ENCODE data around the gene ABCF2.

Gene ABCF2

DNA sequence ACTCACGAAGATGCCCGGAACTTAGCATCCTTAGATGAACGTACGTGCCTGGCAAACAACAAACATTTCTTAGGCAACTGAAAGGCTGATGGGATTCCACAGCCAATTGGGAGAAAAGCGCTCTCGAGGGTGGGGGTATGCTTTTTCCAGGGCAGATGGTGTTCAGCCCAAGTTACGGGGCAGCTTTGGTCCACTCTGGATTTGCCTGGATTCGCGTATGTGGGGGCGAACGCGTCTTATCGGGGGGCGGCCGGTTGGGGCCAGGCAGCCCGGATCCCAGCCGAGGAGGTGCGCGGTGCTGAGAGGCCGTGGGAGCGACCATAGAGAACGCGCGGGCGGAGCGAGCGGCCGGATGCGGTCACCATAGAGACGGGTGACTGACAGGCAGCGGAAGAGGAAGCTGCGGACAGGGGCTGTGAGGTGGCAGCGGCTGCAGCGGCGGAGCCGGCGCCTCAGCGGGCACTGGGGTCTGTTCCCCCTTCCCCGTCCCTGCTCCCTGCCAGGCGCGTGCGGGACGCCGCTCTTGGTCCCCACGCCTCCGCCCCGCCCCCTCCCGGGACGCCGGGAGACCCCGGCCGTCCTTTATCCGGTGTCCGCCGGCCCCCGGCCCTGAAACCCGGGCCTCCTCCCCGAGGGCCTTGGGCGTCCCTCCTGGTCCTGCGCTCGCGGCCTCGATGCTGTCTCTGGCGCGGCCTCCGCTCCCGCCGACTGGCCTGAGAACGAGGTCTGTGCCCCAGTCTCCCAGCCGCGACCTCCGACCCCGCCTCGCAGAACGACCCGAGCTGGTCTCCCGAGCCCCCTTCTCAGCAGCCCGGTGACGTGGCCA, 5.3 kb upstream of the ABCF2 start, which contains the start of gene CHPF2:
Gene CHPF2 (plus strand): TSS at position 393 of the 826 bp plus-strand sequence. CDS start 1,529 bp downstream, outside the sequence.
- ChIA-PET CTCF (interaction anchor here (0.9 to 6.7 kb wide), 3 partner anchors 9 to 108 kb away, joined by 3 to 130 read pairs (median 5); partner anchors contain the start of gene SMARCD3), POLR2A (interaction anchor here (1.0 to 1.7 kb wide), 4 partner anchors 10 to 20 kb away, joined by 3 to 12 read pairs (median 8); no protein-coding TSS in a partner anchor)
- TF ChIP-seq, protein P1, sequence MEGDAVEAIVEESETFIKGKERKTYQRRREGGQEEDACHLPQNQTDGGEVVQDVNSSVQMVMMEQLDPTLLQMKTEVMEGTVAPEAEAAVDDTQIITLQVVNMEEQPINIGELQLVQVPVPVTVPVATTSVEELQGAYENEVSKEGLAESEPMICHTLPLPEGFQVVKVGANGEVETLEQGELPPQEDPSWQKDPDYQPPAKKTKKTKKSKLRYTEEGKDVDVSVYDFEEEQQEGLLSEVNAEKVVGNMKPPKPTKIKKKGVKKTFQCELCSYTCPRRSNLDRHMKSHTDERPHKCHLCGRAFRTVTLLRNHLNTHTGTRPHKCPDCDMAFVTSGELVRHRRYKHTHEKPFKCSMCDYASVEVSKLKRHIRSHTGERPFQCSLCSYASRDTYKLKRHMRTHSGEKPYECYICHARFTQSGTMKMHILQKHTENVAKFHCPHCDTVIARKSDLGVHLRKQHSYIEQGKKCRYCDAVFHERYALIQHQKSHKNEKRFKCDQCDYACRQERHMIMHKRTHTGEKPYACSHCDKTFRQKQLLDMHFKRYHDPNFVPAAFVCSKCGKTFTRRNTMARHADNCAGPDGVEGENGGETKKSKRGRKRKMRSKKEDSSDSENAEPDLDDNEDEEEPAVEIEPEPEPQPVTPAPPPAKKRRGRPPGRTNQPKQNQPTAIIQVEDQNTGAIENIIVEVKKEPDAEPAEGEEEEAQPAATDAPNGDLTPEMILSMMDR (IDR thresholded peaks at IDR 0.05; ENCODE audit: insufficient read depth, low read length, missing control alignments), result no peak
- no peak for DNase-seq (ENCODE audit: low read depth, low spot score)
- H3K4me3 ChIP-seq (ENCODE audit: low read depth, low read length), result peak within 1 kb of the TSS; percentile 98

DNA sequence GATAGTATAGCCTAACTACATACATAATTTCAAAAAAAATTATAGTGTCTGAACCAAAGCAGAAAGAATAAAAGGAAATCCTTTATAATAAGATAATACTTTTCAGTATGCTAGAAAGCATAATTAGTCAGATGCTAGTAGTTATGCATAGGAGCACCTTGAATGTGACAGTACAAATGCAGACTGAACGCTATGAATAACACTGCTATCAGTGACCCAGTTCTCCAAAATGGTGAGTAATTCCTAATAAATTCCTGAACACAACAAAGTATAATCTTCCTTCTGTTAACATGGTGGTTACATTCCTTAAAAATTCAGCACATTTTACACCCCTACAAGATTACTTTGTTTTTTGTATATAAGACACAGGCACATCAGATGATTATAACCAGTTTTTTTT, 4.1 kb upstream of the ABCF2 start:
- DNase-seq (ENCODE audit: low read depth, low spot score), result no peak
- ChIA-PET CTCF (interaction anchor here (1.0 kb wide), 1 partner anchor 13 kb away, joined by 3 read pairs; no protein-coding TSS in a partner anchor), POLR2A (no interaction called here)
- no peak overlapping the region for H3K4me3 ChIP-seq (ENCODE audit: low read depth, low read length)
- TF ChIP-seq, protein P1 (IDR thresholded peaks at IDR 0.05; ENCODE audit: insufficient read depth, low read length, missing control alignments), result no peak

DNA sequence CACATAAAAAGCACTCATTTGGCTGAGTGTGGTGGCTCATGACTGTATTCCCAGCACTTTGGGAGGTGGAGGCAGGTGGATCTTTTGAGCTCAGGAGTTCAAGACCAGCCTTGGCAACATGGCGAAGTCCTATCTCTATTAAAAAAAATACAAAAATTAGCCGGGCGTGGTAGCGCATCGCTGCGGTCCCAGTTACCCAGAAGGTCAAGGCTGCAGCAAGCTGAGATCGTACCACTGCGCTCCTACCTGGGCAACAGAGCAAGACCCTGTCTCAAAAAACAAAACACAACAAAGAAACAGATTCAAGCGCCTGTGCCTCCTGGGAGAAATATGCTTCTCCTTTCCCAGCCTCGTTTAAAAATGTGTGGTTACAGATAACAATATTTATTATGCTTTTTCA, 2.2 kb upstream of the ABCF2 start:
- no peak overlapping the region for H3K4me3 ChIP-seq (ENCODE audit: low read depth, low read length)
- POLR2A ChIA-PET, result no interaction called here
- TF ChIP-seq, protein P1 (IDR thresholded peaks at IDR 0.05; ENCODE audit: insufficient read depth, low read length, missing control alignments), result no peak
- CTCF ChIA-PET, result interaction anchor here (8.5 kb wide), 1 partner anchor 14 kb away, joined by 109 read pairs; no protein-coding TSS in a partner anchor
- DNase-seq (ENCODE audit: low read depth, low spot score), result no peak

DNA sequence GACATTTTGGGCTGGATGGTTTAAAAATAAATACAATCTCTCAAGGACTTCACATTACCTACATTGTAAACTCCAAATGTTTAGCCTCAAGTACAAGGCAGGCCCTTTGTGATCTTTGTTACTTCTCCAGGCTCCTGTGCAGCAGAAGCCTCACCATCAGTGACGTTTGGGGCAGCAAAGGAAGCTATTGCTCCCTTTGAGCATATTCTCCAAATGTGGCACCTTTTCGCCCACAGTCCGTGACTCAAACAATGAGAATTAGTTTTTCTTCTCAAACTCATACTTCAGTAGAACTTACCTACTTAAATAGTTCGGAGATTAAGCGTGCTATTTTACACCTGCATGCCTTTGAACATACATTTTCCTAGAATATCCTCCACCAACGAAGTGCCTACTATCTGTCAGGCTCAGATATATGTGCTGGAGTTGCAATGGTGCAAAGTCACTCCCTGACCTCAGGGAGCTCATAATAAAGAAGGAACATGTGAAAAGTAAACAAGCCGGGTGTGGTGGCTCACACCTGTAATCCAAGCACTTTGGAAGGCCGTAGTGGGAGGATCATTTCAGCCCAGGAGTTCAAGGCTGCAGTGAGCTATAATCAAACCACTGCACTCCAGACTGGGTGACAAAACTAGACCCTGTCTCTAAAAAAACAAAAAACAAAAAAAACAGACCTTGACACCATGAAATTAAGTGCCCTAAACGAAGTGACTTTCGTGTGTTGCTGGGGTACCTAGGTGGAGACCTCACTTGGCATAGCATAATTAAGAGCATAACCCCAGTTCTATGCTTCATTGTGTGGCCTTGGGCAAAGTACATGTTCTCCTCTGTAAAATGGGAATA, 1.2 kb upstream of the ABCF2 start:
- ChIA-PET CTCF (interaction anchor here (1.0 to 8.5 kb wide), 4 partner anchors 15 to 117 kb away, joined by 3 to 109 read pairs (median 6); no protein-coding TSS in a partner anchor), POLR2A (interaction anchor here (0.7 to 1.7 kb wide), 4 partner anchors 8 to 24 kb away, joined by 3 to 16 read pairs (median 7); no protein-coding TSS in a partner anchor)
- no peak for DNase-seq (ENCODE audit: low read depth, low spot score)
- TF ChIP-seq, protein P1 (IDR thresholded peaks at IDR 0.05; ENCODE audit: insufficient read depth, low read length, missing control alignments), result no peak
- peak overlapping the region; percentile 58 for H3K4me3 ChIP-seq (ENCODE audit: low read depth, low read length)

DNA sequence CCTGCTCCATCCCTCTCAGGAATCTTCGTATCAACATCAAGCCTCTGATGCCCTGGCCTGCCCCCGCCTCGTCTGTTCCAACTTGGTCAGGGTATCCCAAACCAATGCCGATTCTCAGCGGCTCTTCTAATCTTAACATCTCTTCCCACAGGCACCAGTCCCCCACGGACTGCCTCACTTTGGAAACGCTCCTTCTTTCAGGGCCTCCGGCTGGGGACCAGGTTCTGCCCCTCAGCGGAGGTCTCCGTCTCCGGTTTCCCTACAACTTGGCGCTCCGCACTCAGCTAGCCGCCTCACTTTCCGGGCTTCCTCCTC, 488 bp downstream of the ABCF2 start:
- peak overlapping the region; percentile 89 for H3K4me3 ChIP-seq (ENCODE audit: low read depth, low read length)
- ChIA-PET POLR2A (interaction anchor here (0.7 to 1.7 kb wide), 6 partner anchors 10 to 542 kb away, joined by 3 to 16 read pairs (median 8); no protein-coding TSS in a partner anchor), CTCF (interaction anchor here (0.6 to 8.5 kb wide), 6 partner anchors 10 to 208 kb away, joined by 3 to 109 read pairs (median 4); no protein-coding TSS in a partner anchor)
- no peak for DNase-seq (ENCODE audit: low read depth, low spot score)
- TF ChIP-seq, protein P1 (IDR thresholded peaks at IDR 0.05; ENCODE audit: insufficient read depth, low read length, missing control alignments), result no peak
